ENCODE results near the gene PHF19. TPM values are rescaled to one million over a fixed set of nuclear protein-coding genes. Genes with fewer than 3 reads are reported as not detected.

Gene PHF19
- total RNA-seq, 1 experiment from 2014 or later, result 62.8 TPM

DNA sequence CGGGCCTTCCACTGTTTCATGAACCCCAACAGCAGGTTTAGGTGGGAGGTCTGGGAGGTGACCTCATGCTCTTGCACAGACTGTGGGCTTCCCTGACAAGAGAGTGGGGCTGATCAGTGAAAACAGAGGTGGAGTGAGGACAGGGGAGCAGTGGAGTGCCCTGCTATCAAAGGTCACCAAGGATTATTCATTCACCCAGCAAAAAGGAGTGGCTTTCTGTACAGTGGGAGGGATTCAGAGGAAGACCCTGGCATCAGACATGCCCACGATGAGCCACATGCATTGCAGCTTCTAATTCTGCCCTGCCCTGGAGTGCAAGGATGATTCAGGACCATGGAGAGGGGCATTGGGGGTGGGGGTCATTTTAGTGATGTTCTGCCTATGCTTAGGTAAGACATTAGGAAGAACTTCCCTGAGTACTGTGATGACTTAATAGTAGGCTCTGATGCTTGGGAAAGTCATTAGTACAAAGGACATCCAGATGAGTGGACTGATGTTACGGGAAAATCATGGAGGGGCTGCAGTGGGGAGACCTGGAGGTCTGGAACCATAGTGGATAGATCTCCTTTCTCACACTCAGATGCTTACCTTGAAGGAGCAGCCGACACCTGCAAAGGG is 36.8 kb upstream of the PHF19 start:
- DNase-seq (ENCODE audit: low read depth), result no peak

DNA sequence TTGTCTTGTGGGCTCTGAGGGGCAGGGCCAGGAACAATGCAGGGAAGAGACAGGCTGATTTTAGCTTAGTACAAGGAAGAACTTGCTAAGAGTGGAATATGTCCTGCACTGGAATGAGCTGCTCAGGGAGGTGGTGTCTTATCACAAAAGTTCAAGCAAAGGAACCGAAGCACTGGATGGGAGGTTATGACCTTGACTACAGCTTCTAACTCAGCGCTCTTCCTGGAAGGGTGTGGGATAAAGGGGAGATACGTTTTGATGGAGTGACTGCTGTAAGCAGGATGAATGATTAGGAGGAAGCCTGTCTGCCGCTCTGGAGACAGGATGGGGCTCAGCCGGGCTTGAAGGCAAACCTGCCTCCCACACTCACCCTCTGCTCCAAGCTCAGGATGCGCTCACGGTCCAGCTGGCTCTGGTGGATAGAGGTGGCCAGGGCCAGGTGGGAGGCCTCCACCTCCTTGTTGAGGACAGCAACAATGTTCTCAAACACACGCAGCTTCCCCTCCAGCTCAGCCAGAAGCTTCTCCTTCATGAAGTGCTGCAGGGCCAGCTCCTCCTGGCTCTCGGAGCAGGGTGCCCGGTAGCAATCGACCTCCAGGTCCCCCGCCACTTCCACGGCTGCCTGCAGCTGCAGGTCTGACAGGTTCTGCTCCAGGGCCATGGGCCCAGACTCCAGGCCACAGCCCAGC is 36.1 kb upstream of the PHF19 start:
- no peak for DNase-seq (ENCODE audit: low read depth)

GRCh38 chr9:120911295-120911837 is 34.4 kb upstream of the PHF19 start:
- no peak for DNase-seq (ENCODE audit: low read depth)

- DNase-seq (ENCODE audit: low read depth), result no peak
These were observed 33.7 kb upstream of the PHF19 start for GRCh38 chr9:120910643-120911042.

GRCh38 chr9:120909904-120910303 is 32.9 kb upstream of the PHF19 start:
- peak; percentile 86 for DNase-seq (ENCODE audit: low read depth)

DNA sequence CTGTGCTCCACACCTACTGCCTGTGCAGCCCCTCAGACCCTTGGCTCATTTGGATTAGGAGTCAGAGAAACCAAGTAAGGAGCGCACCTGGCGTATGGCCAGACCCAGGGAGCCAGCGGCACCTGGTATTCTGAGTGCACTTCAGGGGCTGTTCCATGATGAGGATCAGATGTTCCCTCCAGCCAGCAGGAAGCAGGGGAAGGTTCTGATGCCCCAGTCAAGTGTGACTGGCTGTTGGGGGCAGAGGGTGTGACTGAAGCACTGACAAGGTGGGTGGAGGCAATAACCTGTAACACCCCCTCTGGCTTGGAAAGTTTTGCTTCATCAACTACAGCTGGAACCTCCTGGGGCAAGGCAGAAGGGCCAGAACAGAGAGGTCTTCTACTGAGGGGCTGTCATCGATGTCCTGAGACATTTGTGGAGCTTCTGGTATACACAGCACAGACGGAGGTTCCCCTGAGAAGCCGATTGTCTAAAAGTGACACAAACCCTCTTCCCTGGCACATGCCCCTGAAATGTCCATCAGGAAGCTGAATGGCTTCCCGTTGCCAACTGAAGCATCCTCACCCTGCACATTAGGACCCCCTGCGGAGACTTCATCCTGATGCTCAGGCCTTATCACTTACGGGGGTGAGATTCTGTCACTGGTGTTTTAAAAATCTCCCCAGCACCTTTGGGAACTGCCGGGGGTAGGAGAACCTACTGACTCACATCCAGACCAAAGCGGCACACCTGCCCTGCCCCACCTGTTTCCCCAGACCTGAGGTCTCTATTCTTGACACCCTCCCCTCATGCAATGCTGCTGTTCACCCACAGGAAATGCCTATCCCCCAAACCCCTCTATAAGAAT is 28.6 kb upstream of the PHF19 start:
- DNase-seq (ENCODE audit: low read depth), result no peak

- DNase-seq (ENCODE audit: low read depth), result no peak
These were observed 28.0 kb upstream of the PHF19 start for GRCh38 chr9:120904978-120905301.

DNA sequence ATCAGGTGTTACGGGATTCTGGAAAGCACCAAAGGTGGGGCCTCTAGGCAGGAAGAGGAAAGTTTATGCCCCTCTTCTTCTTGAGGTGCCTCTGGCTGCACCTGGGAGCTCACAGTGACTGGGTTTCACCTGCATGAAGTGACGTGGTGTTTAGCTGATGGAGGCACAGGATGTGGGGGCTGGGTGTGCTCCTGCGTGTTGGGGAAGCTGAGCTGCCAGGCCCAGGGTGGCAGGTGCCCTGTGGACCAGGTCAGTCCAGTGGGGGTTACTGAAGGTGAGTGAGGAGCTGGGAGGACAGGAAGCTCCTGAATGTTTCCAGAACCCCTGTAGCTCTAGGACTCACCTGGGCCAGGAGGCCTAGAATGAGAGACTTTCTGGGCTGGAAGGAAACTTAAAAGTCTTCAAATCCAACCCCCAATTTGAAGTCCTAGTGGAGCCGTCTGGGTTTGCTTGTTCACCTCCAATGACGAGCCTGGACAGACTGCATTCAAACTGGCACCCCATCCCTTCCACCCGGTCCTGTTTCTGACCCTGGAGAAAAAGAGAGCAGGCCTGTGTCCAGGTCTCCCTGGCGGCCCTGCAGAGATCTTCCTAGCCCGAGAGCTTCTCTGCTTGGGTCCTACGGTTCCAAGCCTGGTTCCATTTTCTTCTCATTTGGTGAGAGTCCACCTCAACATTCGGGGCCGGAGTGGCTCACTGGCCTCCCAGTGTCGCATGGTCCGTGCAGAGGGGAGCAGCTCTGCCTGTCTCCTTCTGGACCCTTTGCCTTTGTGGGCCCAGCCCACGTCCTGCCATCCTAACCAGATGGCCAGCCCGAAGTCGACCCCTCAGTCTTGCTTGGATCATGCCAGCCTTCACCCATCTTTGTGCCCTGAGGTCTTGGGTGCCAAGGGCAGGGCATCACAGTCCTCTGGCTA is 27.3 kb upstream of the PHF19 start:
- no peak for DNase-seq (ENCODE audit: low read depth)

DNA sequence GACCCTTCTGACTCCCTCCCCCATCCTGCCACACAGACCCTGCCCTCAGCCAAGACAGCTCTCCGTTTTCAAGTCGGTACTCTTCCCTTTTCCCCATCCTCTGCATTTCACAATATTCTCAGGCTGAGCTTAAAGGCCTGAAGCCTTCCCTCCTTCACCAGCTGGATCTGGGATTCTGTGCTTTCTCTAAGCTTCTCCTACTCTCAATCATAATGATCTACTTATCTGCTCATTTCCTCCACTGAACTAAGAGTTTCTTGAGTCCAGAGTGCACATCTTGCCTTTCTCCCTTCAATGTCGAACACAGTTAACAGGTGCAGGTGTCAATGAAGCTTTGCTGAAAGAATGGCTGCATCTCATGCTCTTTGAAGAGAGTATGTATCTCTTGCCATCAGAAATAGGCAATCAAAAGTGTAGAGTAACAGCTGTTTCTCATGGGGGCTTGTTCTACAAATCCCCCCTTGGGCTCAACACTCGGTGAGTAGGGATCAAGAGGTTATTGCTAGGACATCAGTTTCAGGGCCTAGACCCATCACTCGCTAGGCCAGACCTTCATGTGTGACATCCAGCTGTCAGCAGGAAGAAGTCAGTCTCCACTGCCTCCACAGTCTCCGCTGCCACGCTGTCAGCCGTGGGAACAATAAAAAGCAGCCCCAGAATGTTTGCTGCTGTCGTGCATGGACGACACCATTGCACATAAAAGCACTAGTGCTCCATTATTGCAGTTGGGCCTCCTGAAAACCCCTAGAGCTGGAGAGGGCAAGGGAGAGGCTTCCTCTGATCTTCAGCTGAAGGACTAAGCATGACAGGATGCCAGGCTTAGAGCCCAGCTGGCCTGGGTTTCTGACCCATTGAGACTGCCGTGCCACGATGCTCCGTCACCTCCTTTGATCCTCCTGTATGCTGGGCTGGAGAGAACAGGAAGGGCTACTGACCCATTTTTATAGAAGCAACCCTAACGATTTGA is 25.9 kb upstream of the PHF19 start:
- no peak for DNase-seq (ENCODE audit: low read depth)

- DNase-seq (ENCODE audit: low read depth), result no peak
These were observed 25.0 kb upstream of the PHF19 start for GRCh38 chr9:120901755-120902568.

DNA sequence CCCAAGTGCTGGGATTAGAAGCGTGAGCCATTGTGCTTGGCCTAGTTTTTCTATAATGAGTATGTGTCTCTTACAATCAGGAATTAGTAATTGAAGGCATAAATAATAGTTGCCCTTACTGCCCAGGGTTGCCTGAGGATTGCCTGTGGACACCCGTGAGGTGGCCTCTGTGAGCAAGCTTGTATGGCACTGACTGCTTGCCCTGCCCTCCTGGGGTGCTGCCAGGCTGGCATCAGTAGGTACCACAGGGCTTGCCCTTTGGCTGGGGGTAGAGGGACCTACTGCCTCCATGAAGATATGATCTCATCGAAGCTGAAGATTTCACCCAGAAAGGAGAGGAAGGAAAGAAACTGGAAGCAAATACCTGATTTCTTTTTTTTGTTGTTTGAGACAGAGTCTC is 23.8 kb upstream of the PHF19 start:
- DNase-seq (ENCODE audit: low read depth), result no peak

DNA sequence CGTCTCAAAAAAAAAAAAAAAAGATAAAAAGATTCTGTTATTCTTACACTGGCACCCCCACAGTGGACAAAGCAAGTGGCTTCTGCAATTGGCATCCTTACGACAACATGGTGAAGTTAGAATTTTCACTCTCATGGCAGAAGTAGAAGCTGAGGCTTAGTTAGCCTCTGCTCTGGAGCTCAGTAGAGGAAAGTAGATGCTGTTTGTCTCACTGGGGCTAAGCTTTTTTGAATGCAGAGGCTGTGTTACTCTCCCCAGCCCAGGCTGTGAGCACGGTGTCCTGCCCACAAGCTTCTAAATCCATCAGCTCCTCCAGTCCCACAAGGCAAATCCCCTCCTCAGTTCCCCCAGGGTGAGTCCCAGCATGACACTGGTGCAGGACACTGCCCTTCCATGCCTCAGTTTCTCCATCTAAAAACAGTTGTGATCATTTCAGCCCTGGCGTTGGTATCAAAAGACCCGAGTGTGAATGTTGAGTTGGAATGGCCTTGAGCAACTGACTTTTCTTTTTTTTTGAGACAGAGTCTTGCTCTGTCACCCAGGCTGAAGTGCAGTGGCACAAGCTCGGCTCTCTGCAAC is 22.6 kb upstream of the PHF19 start:
- no peak for DNase-seq (ENCODE audit: low read depth)

DNA sequence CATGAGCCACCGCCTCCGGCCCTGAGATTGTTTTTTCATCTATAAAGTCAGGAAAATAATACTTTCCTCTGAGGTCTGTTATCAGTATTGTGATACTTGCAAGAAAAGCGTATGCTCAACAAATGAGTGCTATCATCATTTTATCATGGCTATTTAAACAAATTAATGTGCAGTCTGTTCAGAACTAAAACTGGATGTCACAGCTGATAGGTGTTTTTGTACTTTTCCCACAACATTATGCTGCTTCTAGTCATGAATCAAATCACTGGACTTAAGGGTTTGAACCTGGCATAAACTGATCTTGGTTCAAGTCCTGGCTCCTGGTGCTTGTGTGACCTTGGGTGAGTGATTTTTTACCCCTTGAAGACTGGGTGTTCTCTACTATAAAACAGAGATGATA is 21.4 kb upstream of the PHF19 start:
- no peak for DNase-seq (ENCODE audit: low read depth)

GRCh38 chr9:120895951-120896350 is 19.0 kb upstream of the PHF19 start:
- DNase-seq (ENCODE audit: low read depth), result no peak

DNA sequence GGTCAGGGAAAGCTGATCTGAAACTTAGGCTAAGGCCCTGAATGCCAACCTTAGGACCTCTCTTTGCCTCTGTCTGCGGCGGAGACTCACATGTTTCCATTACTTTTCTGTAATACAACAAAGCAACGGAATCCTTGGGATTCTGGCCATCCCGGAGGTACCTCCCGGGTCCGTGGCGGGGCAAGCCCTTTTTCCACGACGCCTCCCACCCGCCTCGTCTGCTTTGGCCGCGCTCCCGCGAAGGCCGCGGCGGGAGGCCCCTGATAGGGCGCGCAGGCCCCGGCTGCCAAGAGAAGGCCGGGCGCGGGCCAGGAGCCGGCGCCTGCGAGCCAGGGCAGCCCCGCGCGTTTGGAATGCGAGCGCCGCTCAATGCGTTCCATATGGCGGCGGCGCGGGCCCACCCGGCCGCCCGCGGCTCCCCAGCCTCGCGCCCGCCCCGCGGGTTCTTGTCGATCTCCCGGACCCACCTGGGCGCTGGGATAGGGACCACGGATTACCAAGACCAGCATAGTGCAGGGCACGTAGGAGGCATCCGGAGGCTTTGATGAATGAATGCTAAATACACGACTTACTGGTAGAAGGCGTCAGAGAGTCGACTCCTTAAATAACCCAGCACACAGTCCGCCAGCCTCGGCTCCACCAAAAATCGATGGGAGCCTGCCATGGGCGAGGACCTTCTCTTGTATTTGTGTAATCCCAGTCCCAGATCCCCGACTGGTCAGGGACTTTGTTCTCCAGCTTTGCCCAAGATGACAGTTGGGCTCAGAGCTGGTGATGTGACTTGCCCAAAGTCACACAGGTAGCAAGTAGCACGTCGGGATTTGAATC is 17.5 kb upstream of the PHF19 start:
- no peak for DNase-seq (ENCODE audit: low read depth)

GRCh38 chr9:120893611-120894307 is 16.8 kb upstream of the PHF19 start:
- no peak for DNase-seq (ENCODE audit: low read depth)

DNA sequence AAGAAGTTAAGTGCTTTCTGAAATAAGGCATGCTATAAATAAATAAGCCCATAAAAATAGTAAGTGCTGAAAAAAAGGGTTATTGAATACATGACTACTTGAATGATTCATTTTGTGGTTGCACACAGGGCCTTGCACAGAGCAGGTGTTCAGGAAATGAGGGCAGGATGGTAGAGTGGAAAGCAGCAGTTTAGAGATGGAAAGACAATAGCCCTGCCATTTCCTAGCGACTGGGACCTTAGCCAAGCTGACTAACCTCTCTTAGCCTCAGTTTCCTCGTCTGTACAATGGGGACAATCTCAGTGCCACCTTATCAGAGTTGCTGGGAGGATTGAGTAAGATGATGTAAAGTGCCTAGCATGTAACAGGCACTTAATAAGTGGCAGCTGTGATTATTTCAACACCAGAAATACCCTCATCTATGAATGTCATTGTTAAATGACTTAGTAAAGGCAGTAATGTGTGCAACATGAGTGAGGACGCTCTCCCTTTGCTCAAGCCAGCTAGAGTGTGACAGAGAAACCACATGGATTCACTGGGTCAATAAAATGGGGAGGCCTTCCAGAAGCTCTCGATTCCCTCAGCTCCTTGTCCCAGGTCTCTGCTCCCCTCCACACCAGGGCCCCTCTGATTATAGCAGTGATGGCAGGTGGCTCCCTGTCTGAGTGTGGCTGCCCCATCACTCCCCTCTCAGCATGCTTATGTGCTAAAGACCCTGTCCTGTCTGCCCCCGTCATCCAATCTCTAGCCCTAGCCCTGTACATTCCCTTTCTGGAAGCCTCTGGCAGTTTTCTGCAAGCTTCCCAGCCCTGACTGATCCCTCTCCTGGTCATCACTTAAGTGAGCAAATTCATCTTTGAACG is 16.0 kb upstream of the PHF19 start:
- DNase-seq (ENCODE audit: low read depth), result peak; percentile 96
